Aorta (tissue), 5 donors: ENCODE measurements around the gene UCKL1. TPM values are rescaled to one million over a fixed set of nuclear protein-coding genes. Genes with fewer than 3 reads are reported as not detected.

Source experiments
- ATAC-seq: fragments of 200-7000 bp; cut with Tn5 transposase; one replicate; pipeline ENCODE4 v1.9.1; 2022; ENCODE audit warnings: moderate library complexity; ENCODE audit not compliant: low FRiP score
- DNase-seq, 2 donors: peaks; one replicate each; pipeline ENCODE4 v3.0.0-alpha.2; 2020
- H3K27ac ChIP-seq, 2 donors: one replicate each; pipeline ENCODE4 v1.5.1; 2013; ENCODE audit warnings: low read length in 2 of 2, mild to moderate bottlenecking in 2 of 2, moderate library complexity in 2 of 2, control low read depth in 1 of 2, inconsistent platforms in 1 of 2, low read depth in 1 of 2
- H3K27me3 ChIP-seq, 2 donors: one replicate each; pipeline ENCODE4 v1.6.1; 2013; ENCODE audit warnings: control low read depth in 1 of 2, low read length in 1 of 2, mild to moderate bottlenecking in 1 of 2, moderate library complexity in 1 of 2; ENCODE audit not compliant: insufficient read depth in 2 of 2, control insufficient read depth in 1 of 2
- H3K36me3 ChIP-seq, 2 donors: one replicate each; pipeline ENCODE4 v1.6.1; 2013; ENCODE audit warnings: control low read depth in 1 of 2, low read length in 1 of 2, mild to moderate bottlenecking in 1 of 2; ENCODE audit not compliant: insufficient read depth in 2 of 2, control insufficient read depth in 1 of 2
- H3K4me1 ChIP-seq, 2 donors: one replicate each; pipeline ENCODE4 v1.6.1; 2013; ENCODE audit warnings: low read length in 2 of 2, control low read depth in 1 of 2, mild to moderate bottlenecking in 1 of 2, moderate library complexity in 1 of 2; ENCODE audit not compliant: insufficient read depth in 2 of 2, control insufficient read depth in 1 of 2
- H3K4me3 ChIP-seq, 2 donors: one replicate each; pipeline ENCODE4 v1.5.1; 2013; ENCODE audit warnings: low read length in 2 of 2, control low read depth in 1 of 2, mild to moderate bottlenecking in 1 of 2
- H3K9me3 ChIP-seq: one replicate; pipeline ENCODE4 v1.6.1; 2013; ENCODE audit warnings: mild to moderate bottlenecking, low read length; ENCODE audit not compliant: control insufficient read depth
- WGBS, 2 donors: extraction: QIAGEN DNeasy Blood & Tissue Kit; methylation state at CpG; one replicate each; pipeline ENCODE4 v1.1.7; 2013; 5-methylcytosine and 5-hydroxymethylcytosine counted together
- intact Hi-C, 2 donors: fragments of 100-400 bp; cut with DNase I; formaldehyde crosslinking; loops; one replicate each; pipeline versions ENCODE4 v1.14.2 to v1.15.0; 2022
- polyA plus RNA-seq, 2 donors: library from polyadenylated mRNA; stranded (reverse); fragments of 200-250 nt; gene quantifications; one replicate each; pipeline ENCODE4 v1.2.3, GENCODE V29; 2013
- total RNA-seq, 2 donors: library from RNA; stranded (reverse); fragmentation: NEBNext Ultra II Directional; extraction: Animal tissue kit (Norgen Biotek cat#: 25700); gene quantifications; one replicate each; pipeline ENCODE4 v1.2.1, GENCODE V29; 2021
- donor health status: healthy with polysubstance abuse.
- donor health status: Bipolar disorder and iron deficiency.
- donor health status: DM: no; HTN: no; CAD: no.
- donor health status: DM: no; HTN: no; CAD: no.
- donor health status: DM: yes; HTN: yes; CAD: no.

The UCKL1 gene
- total and polyA plus RNA-seq, 4 donors: 24.3 to 85.0 (median 33.4) TPM

GRCh38 chr20:63942250-63942951 is 13.8 kb downstream of the UCKL1 start:
- H3K36me3 ChIP-seq: peaks cover 0 to 11% of the 10 kb centered on the region in 2 donors
- ATAC-seq: no peak
- no peaks in the 10 kb centered on the region for H3K4me1 ChIP-seq
- no peaks in the 10 kb centered on the region for H3K9me3 ChIP-seq
- peak in 1 of 2 donors; percentile 49 for DNase-seq
- no peaks in the 10 kb centered on the region for H3K27me3 ChIP-seq
- no peak overlapping the region for H3K4me3 ChIP-seq
- no peak overlapping the region for H3K27ac ChIP-seq
- intact Hi-C loops: no loop called here
- 75 to 81% methylated on average over 26 to 30 of the region's 30 CpGs for WGBS, 2 donors

GRCh38 chr20:63941282-63942081 is 14.7 kb downstream of the UCKL1 start:
- Histone ChIP-seq H3K4me3 (no peak overlapping the region), H3K27me3 (no peaks in the 10 kb centered on the region), H3K4me1 (no peaks in the 10 kb centered on the region), H3K27ac (no peak overlapping the region), H3K36me3 (peaks cover 0 to 11% of the 10 kb centered on the region in 2 donors), H3K9me3 (no peaks in the 10 kb centered on the region)
- WGBS, 2 donors: 76 to 79% methylated on average over 35 of the region's 39 CpGs
- peak; percentile 82 for DNase-seq
- intact Hi-C loops: no loop called here
- no peak for ATAC-seq

GRCh38 chr20:63940472-63941266 is 15.5 kb downstream of the UCKL1 start:
- Histone ChIP-seq H3K27ac (no peak overlapping the region), H3K36me3 (peaks cover 0 to 9% of the 10 kb centered on the region in 2 donors)
- 90% methylated on average over 58 of the region's 58 CpGs for WGBS, 2 donors

GRCh38 chr20:63940071-63940471 is 16.1 kb downstream of the UCKL1 start:
- ATAC-seq: no peak
- 89% methylated on average over 23 of the region's 23 CpGs for WGBS, 2 donors
- Histone ChIP-seq H3K36me3 (peaks cover 0 to 9% of the 10 kb centered on the region in 2 donors), H3K27me3 (no peaks in the 10 kb centered on the region), H3K4me1 (no peaks in the 10 kb centered on the region), H3K4me3 (no peak overlapping the region), H3K27ac (no peak overlapping the region), H3K9me3 (no peaks in the 10 kb centered on the region)
- DNase-seq: peak in 1 of 2 donors; percentile 46
- intact Hi-C loops: no loop called here

More at GRCh38 chr20:63940472-63941266, 15.5 kb downstream of the UCKL1 start:
- Histone ChIP-seq H3K4me1 (no peaks in the 10 kb centered on the region), H3K27me3 (no peaks in the 10 kb centered on the region), H3K4me3 (no peak overlapping the region), H3K9me3 (no peaks in the 10 kb centered on the region)
- DNase-seq (peak in 1 of 2 donors; percentile 42), ATAC-seq (peak; percentile 8)
- intact Hi-C loops: no loop called here

- Histone ChIP-seq H3K4me3 (no peak overlapping the region), H3K27me3 (no peaks in the 10 kb centered on the region), H3K36me3 (peaks cover 0 to 9% of the 10 kb centered on the region in 2 donors), H3K27ac (no peak overlapping the region), H3K9me3 (no peaks in the 10 kb centered on the region), H3K4me1 (no peaks in the 10 kb centered on the region)
- no peak for DNase-seq
- no peak for ATAC-seq
- 76 to 83% methylated on average over 24 to 33 of the region's 33 CpGs for WGBS, 2 donors
- intact Hi-C loops: no loop called here
Measured at GRCh38 chr20:63939061-63939935, 16.9 kb downstream of the UCKL1 start.

GRCh38 chr20:63937596-63937995 is 18.6 kb downstream of the UCKL1 start:
- WGBS, 2 donors: 84 to 86% methylated on average over 14 of the region's 14 CpGs
- Histone ChIP-seq H3K9me3 (no peaks in the 10 kb centered on the region), H3K4me3 (no peak overlapping the region), H3K27ac (no peak overlapping the region), H3K4me1 (no peaks in the 10 kb centered on the region), H3K36me3 (peaks cover 0 to 4% of the 10 kb centered on the region in 2 donors), H3K27me3 (no peaks in the 10 kb centered on the region)
- DNase-seq: no peak
- ATAC-seq: no peak
- intact Hi-C loops: no loop called here

- DNase-seq (no peak), ATAC-seq (no peak)
- peaks cover 0 to 10% of the 10 kb centered on the region in 2 donors for H3K36me3 ChIP-seq
- no peaks in the 10 kb centered on the region for H3K27me3 ChIP-seq
- H3K27ac ChIP-seq: no peak overlapping the region
- WGBS, 2 donors: 90 to 92% methylated on average over 9 of the region's 9 CpGs
- H3K9me3 ChIP-seq: no peaks in the 10 kb centered on the region
- no peak overlapping the region for H3K4me3 ChIP-seq
- no peaks in the 10 kb centered on the region for H3K4me1 ChIP-seq
- intact Hi-C loops: no loop called here
Measured at GRCh38 chr20:63935447-63935846, 20.8 kb downstream of the UCKL1 start.
